ENCODE results near the gene SCAMP5.

The SCAMP5 gene

DNA sequence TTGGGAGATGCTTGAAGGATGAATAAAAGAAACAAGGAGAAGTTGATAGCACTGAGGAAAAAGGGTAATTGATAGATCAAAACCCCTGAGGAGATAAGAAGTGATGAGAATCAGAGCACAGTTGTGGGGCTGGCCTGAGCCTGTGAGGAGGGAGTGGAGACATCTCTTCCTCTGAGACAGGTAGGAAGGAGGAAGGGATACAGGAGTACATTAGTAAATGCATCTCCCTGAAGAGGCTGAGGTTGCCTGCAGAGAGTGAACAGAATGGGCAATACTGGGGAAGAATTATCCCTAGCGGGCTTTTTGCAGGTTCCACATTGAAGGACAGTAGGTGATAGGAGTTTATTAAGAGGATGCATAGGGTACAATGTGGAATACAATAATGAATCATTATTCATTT lies 17.3 kb upstream of the SCAMP5 start:
- DNase-seq = no peak

DNA sequence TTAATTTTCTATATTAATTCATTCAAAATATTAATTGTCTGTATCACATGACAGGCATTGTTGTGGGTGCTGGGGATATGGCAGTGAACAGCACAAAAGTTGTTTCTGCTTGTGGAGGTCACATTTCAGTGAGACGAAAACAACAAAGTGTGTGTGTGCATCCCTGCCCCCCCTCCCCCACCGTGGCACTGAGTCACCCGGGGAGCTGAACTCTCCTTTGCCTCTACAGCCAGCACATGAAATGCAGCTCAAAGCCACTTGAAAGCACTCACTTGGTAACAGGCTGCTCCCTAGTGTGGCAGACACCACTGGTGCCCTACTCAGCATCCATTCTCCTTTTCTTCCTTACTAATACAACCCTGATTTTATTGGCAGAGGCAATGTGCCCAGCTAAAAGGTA lies 16.9 kb upstream of the SCAMP5 start:
- no peak for DNase-seq

DNA sequence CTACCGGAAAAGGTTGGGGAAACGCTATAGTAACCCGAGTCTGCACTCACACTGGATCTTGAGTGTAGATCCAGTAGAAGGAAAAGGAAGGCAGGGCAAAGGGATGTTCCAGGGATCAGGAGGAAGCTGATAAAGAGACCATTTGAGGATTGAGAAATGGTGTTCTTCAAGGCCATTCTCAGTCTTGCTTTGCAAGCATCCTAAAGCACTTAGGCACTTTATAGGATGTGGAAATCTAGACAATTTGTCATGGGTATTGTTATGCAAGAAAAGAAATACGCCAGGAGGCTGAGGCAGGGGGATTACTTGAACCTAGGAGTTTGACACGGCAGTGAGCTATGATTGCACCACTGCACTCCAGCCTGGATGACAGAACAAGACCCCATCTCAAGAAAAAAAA lies 13.2 kb upstream of the SCAMP5 start:
- no peak for DNase-seq

DNA sequence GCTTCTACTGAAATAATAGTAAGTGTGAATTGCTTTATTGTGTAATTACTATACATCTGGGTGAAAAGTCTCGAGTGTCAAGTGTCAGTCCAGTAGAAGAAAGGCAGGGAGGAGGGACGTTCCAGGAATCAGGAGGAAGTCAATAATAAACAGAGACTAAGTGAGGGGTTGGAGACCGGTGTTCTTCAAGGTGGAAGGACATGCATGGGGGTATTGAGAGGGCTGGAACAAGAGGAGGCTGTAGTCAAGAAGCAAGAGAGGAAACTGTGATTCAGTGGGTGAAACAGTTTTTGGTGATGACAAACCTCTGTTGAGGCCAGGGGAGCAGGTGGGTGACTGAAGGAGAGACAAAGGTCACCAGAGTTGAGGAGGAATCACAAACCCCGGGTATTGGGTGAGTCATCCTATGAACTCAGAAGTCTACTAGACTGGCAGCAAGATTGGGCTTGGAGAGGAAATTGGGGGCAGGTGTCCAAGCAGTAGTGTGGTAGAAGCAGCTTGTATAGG lies 11.6 kb upstream of the SCAMP5 start:
- DNase-seq = no peak

DNA sequence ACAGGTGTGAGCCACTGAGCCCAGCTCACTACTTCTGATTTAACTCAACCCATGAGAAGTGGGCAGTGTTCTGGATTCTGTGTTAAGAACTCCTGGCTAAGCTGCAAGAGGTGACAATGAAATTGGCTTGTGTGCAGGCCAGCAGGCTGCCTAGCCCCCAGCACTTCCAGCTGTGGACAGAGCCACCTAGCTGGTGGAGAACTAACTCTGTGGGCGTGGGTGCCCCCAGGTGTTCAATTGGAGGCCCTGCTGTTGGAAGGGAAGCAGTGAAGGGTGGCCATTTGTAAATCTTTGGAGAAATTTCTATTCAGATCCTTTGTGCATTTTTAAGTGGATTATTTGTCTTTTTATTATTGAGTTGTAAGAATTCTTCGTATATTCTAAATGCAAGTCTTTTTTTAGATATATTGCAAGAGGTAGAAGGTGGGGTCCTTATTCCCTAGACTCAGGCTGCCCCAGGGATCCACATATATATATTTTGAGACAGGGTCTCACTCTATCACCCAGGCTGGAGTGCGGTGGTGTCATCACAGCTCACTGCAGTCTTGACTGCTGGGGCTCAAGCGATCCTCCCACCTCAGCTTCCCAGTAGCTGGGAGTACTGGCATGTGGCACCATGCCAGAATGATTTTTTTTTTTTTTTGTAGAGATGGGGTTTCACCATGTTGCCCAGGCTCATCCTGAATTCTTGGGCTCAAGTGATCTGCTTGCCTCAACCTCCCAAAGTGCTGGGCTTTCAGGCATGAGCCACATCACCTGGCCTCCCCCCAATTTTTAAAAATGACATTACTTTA lies 7.2 kb upstream of the SCAMP5 start:
- DNase-seq = peak; percentile 62

DNA sequence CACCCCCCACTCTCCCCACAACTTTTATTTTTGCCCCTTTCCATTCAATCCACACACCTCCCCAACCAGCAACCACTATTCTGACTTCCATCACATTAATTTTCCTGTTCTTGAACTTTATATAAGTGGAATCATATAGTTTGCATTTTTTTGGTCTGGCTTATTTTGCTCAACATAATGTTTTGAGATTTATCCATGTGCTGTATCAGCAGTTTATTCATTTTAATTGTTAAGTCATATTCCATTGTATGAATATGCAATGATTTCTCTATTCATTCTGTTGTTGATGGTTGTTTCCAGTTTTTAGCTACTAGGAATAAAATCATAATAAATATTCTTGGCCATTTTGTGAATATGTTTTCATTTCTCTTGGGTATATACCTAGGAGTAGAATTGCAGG lies 5.8 kb upstream of the SCAMP5 start:
- no peak for DNase-seq

DNA sequence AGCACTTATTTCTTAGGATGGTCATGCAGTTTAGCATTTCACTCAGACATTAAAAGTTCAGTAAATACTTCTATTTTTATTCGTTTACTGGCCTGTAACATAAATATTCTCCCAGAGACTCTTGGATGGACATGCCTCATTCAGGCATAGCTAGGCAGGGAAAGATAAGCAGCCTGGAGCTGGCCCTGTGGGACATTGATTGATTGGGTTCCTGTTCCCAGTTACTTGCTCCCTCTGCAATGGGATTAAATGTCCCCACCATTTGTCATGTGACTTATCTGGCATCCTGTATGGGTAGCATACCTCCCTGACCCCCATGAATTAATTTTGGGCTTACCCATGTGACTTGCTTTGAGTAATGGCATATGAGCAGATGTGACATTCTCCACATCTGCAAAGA lies 2.7 kb upstream of the SCAMP5 start:
- no peak for DNase-seq

DNA sequence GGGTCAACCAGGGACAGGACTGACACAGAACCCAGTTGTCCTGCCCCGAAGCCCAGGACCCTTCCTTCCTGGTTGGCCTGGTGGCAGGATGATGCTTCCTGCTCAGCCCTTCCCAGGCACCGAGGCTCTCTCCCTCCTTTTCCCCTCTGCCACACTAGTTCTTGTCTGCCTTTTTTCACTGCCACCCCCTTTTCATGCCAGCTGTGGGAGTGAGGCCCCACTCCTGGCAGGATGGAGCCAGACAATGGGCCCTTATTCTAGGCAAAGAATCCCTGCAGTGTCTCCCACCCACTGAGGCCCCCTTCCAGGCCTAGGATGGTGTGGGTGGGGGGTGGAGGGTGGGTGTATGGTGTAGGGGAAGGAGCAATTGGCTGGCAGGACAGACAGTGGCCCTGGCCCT lies 1.1 kb upstream of the SCAMP5 start:
- DNase-seq = no peak

DNA sequence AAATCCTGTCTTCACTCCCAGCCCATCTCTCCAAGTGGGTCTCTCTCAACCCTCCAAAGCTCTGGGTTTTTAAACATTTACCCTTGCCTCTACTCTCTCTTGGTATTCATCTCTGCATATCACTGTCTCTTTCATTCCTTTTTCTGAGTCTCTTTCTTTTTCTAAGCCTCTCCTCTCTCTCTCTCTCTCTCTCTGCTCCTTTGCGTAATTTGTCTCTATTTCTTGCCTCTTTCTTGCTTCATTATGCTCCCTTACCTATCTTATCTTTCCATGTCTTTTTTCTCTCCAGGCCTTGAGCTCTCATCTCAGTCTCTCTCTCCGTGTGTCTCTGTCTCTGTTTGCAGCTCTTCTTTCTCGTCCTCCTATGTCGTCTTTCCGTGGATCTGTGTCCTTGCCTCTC lies 678 bp upstream of the SCAMP5 start:
- DNase-seq = no peak

DNA sequence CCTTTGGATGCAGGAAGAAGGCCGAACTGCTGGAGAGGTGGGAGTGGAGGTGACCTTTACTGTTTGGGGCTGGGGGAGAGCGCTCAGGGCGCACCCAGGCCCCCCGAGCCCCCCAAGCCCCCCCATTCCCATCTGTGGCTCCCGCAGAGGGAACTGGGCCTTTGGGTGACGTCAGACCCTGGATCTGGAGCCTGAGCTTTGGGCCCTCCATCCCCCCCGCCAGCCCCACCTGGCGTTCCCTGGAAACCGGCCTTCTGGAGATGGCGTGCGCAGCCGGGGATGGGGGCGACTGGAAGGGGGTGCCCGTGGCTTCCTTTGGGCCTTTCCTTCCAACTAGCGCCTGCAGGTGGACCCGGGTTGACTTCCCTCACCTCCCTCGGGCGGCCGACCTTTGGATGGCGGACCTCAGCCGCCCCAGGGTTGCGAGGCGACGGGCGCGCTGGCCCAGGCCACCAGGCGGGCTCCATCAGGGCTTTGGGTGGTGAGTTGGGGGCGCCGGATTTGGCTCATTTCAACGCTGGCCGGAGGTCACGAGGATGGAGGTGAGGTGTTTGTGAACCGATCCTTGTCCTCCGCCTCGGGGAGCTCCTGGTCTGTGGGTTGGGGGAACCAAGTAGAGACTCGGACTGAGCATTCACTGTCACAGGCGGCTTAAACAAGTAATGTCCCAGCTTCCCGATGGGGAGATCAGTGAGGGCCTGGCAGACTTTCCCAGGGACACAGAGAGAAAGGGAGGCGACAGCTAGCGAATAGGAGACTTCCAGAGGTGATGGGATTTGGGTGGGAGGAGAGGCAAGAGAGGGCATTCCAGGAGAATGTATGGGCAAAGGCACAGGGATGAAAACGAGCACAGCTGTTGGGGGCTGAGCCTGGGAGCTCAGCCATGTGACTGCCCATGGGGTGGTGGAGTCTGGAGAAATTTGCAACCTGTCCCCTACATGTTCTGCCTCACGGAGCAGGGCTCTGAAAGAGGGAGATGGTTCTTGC lies 709 bp downstream of the SCAMP5 start:
- DNase-seq = no peak

DNA sequence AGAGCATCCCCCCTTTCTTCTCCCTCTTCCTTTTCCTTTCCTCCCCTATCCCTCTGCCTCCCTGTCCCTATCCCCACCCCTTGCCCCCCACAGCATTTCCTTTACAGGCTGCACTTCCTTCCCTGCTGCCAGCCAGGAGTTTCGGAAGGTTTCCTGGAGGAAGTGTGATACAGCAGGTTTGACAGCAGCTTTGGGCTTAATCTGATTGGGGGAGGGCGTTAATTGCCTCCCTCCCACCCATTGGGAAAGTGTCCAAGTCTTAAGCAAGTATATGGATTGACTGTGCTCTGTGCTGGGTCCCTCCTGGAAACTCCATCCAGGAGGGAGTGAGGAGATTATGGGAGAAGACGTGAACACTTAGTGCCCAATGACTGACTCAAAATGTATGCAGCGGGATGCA lies 1.8 kb downstream of the SCAMP5 start:
- DNase-seq = no peak

DNA sequence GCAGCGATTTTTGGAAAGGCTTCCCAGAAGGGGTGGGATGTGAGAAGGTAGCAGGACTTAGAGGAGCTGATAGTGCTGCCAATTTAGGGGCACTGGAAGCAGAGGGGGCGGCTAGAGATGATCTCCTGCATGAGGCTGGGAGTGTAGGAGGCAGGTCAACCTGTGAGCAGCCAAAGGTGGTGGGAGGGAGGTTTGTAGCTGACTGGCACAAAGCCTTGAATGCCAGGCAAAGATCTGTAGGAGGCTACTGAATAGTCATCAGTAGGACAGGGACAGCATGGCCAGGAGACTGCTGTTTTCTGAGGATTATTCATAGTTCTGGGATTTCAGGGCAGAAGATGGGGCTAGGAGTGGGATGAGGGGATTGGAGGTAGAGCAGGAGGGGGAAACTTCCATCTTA lies 2.2 kb downstream of the SCAMP5 start:
- no peak for DNase-seq

DNA sequence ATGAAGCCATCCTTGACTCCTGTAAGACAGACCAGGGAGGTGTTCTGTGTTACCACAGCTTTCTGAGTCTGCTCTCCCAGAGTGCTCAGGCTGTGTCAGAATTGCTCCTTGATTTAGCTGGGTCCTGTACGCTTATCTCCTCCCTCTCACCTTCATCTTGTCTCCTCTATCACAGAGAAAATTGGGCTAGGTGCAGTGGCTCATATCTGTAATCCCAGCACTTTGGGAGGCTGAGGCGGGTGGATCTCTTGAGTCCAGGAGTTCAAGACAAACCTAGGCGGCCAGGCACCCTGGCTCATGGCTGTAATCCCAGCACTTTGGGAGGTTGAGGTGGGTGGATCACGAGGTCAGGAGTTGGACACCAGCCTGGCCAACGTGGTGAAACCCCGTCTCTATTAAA lies 5.9 kb downstream of the SCAMP5 start:
- DNase-seq = no peak

DNA sequence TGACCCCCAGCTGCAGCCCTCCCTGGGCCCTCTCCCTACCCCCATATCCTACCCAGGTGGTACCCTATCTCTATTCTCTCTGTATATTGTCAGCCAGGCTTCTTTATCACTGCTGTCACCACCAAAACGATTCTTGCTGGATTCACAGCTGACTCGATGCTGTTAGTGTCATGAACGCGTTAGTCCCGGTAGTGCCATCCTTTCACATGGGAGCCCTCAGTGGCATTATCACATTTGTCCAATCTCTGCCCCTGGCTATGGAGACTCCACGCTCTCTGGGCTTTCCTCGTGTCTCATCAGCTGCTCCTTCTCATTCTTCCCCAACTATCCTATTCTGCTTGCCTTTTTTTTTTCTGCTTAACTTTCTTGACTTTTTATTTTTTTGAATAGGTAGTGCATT lies 7.0 kb downstream of the SCAMP5 start:
- DNase-seq = no peak

DNA sequence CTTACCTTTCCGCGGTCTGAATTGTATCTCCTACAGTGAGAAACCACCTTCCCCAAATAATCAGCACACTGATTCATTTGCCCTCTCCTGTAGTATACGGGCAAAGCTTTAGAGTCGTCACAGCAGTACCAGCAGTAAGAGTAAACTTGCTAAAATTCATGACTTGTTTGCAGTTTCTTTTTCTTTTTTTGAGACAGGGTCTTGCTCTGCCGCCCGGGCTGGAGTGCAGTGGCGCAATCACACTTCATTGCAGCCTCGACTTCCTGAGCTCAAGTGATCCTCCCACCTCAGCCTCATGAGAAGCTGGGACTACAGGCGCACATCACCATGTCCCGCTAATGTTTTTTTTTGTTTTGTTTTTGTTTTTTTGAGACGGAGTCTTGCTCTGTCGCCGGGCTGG lies 11.9 kb downstream of the SCAMP5 start:
- DNase-seq = no peak

DNA sequence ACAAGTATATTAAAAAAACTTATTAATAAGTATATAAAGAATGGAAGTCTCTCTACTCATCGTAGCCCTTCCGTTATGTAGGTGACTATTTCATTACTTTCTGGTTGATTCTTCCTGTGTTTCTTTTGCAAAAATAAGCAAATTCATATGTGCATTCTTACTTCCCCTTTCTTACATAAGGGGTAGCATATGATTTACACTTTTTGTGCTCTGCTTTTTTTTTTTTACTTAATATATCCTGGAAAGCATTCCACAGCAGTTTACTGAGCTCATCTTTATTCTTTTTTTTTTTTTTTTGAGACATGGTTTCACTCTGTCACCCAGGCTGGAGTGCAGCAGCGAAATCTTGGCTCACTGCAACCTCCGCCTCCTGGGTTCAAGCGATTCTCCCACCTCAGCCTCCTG lies 12.9 kb downstream of the SCAMP5 start:
- no peak for DNase-seq

DNA sequence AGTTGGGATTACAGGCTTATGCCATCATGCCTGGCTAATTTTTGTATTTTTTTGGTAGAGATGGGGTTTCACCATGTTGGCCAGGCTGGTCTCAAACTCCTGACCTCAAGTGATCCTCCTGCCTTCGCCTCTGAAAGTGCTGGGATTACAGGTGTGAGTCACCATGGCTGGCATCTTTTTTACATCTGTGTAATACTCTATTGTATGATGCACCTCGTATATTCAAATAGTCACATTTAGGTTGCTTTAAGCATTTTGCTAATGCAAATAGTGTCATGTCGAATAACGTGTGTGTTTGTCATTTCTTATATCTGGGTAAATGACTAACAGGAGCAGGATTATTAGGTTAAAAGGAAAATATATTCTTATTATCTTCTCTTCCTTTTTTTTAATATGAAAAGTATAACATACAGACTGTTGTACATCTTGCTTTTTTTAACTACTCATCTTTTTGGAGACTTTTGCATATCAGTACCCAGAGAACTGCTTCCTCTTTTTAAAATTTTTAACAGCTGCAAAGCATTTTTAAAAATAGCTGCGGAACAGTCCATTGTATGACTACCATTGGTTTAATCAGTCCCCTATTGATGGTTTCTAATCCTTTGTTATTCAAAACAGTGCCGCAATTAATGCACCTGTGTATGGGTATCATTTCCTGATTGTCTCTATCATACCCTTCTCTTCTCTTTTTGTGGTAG lies 13.4 kb downstream of the SCAMP5 start:
- DNase-seq = no peak

DNA sequence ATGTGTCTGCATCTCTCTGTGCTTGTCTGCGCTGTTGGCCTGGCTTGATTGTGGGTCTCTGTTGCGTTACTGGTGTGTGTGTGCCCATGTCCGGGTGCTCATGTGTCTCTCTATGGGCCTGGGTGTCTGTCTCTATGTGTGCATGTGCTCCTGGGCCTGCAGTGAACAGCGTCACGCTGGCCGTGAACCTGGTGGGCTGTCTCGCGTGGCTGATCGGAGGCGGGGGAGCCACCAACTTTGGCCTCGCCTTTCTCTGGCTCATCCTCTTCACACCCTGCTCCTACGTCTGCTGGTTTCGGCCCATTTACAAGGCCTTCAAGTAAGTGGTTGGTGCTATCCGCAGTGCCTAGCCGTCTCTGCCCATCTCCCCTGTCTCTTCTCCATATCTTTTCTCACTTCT lies 21.1 kb downstream of the SCAMP5 start:
- DNase-seq = no peak

DNA sequence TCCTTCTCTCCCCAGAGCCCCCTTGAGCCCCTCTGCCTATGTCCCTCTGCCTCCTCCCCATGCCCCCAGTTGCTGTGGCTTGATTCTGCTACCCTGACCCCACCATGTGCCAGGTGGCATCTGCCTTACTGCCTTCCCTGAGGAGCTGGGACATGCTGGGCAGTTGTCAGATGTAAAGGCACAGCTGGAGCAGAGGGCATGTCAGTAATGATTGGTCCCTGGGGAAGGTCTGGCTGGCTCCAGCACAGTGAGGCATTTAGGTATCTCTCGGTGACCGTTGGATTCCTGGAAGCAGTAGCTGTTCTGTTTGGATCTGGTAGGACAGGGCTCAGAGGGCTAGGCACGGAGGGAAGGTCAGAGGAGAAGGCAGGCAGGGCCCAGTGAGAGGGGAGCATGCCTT lies 24.6 kb downstream of the SCAMP5 start:
- no peak for DNase-seq

DNA sequence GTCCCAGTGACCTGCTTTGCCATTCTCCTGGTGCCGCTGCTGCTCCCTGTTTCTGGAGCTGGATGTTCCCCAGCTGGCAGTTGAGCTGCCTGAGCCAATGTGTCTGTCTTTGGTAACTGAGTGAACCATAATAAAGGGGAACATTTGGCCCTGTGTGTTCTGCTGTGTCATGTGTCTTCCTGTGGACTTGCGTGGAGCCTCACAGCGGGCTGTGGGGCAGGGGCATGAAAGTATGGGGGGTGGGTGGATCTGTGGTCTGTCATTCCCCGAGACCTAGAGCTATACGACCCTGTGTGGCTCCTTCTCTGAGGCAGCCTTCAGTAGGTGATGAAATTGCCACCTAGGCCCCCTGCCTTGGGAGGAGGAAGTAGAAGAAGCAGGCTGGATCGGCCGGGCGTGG lies 26.0 kb downstream of the SCAMP5 start:
- DNase-seq = no peak

DNA sequence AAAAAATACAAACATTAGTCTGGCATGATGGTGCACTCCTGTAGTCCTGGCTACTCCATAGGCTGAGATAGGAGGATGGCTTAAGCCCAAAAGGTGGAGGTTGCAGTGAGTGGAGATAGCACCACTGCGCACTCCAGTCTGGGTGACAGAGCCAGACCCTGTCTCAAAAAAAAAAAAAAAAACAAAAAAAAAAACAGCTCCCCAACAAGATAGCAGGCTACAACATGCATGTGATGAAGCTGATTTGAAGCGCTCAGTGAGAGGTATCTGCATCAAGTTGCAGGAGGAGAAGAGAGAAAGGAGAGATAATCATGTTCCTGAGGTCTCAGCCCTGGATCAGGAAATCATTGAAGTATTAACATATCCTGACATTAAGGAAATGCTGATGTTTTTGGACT lies 27.4 kb downstream of the SCAMP5 start:
- DNase-seq = no peak

DNA sequence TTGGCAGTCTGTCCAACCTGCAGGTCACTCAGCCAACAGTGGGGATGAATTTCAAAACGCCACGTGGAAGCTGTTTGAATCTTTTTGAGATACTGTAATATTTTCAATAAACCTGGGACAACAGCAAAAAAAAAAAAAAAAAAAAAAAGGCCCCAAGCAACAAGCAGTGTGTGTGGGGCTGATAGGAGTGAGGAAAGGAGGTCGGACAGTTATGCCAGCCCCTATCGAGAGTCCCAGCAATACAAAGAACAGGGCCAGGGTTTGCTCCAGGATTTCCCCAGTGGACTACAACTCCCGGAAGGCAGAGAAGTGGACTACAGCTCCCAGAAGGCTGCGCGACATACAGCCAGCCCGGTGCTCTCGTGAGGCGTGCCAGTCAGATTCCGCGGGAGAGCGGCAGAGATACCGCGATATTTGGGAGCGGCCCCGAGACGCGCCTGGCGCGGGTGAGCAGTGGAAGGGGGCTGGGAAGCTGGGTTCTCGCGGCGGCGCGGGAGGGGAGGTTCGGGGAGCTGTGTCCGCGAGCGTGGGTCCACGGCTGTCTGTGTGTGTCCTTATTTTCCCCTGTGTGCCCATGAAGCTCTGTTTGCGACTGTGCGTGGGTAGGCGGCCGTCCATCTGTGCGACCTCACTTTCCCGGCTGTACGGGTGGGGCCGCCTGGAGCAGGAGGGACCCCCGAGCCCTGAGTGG lies 28.0 kb downstream of the SCAMP5 start, which contains the start of gene PPCDC:
Gene PPCDC (plus strand): TSS at position 410 of the 691 bp plus-strand sequence. CDS start 4,729 bp downstream, outside the sequence.
- DNase-seq = peak; percentile 97
